Mesenchymal stem cell (in vitro differentiated cells and primary cell): ENCODE measurements around the gene MVB12B.

ENCODE experiments used
- DNase-seq: peaks from one replicate; pipeline ENCODE4 v3.0.0-alpha.2; 2013
- H2AFZ ChIP-seq: one replicate; pipeline ENCODE4 v1.6.1; 2013; ENCODE audit warnings: low read depth, mild to moderate bottlenecking, control low read depth, inconsistent platforms, low read length, moderate library complexity
- H2AK5ac ChIP-seq: 2 replicates; pipeline ENCODE4 v1.6.1; 2013; ENCODE audit warnings: low read length, moderate library complexity, mild to moderate bottlenecking, inconsistent platforms; ENCODE audit not compliant: severe bottlenecking
- H2BK120ac ChIP-seq: one replicate; pipeline ENCODE4 v1.6.1; 2013; ENCODE audit warnings: low read depth, mild to moderate bottlenecking, inconsistent platforms, low read length, moderate library complexity
- H2BK12ac ChIP-seq, 2 experiments: one replicate each; pipeline ENCODE4 v1.6.1; 2013; ENCODE audit warnings: inconsistent platforms in 2 of 2, low read length in 2 of 2, mild to moderate bottlenecking in 2 of 2, moderate library complexity in 2 of 2, control low read depth in 1 of 2
- H2BK15ac ChIP-seq: one replicate; pipeline ENCODE4 v1.6.1; 2013; ENCODE audit warnings: mild to moderate bottlenecking, low read depth, inconsistent platforms; ENCODE audit not compliant: poor library complexity, severe bottlenecking
- H2BK5ac ChIP-seq: 2 replicates; pipeline ENCODE4 v1.6.1; 2013; ENCODE audit warnings: low read depth, mild to moderate bottlenecking, low read length, control low read depth, inconsistent platforms; ENCODE audit not compliant: poor library complexity, severe bottlenecking
- H3K14ac ChIP-seq, 2 experiments: one replicate each; pipeline ENCODE4 v1.6.1; 2013; ENCODE audit warnings: inconsistent platforms in 2 of 2, low read length in 2 of 2, control low read depth in 1 of 2, mild to moderate bottlenecking in 1 of 2, moderate library complexity in 1 of 2
- H3K18ac ChIP-seq, 2 experiments: one replicate each; pipeline ENCODE4 v1.6.1; 2013; ENCODE audit warnings: inconsistent platforms in 2 of 2, low read length in 2 of 2, control low read depth in 1 of 2, low read depth in 1 of 2, mild to moderate bottlenecking in 1 of 2
- H3K23ac ChIP-seq, 2 experiments: one replicate each; pipeline ENCODE4 v1.6.1; 2013; ENCODE audit warnings: inconsistent platforms in 2 of 2, low read length in 2 of 2, mild to moderate bottlenecking in 2 of 2, moderate library complexity in 2 of 2, control low read depth in 1 of 2
- H3K27ac ChIP-seq: 2 replicates; pipeline ENCODE4 v1.5.1; 2013; ENCODE audit warnings: mild to moderate bottlenecking, moderate library complexity, low read length, control low read depth, inconsistent platforms; ENCODE audit not compliant: poor library complexity, severe bottlenecking
- H3K27me3 ChIP-seq, 2 experiments: 2 replicates each; pipeline versions ENCODE4 v1.6.1 to v1.7.0; 2013; ENCODE audit warnings: low read length in 2 of 2, mild to moderate bottlenecking in 2 of 2, moderate library complexity in 2 of 2, control low read depth in 1 of 2, inconsistent platforms in 1 of 2; ENCODE audit not compliant: control insufficient read depth in 1 of 2, insufficient read depth in 1 of 2
- H3K36me3 ChIP-seq, 2 experiments: 2 replicates each; pipeline versions ENCODE4 v1.6.1 to v1.7.0; 2013; ENCODE audit warnings: low read length in 2 of 2, control low read depth in 1 of 2, inconsistent platforms in 1 of 2, low read depth in 1 of 2, mild to moderate bottlenecking in 1 of 2; ENCODE audit not compliant: insufficient read depth in 2 of 2, control insufficient read depth in 1 of 2
- H3K4ac ChIP-seq, 2 experiments: one replicate each; pipeline ENCODE4 v1.6.1; 2013; ENCODE audit warnings: inconsistent platforms in 2 of 2, low read length in 2 of 2, mild to moderate bottlenecking in 2 of 2, moderate library complexity in 2 of 2, control low read depth in 1 of 2, low read depth in 1 of 2
- H3K4me1 ChIP-seq: 2 replicates; pipeline ENCODE4 v1.6.1; 2013; ENCODE audit warnings: low read depth, low read length, control low read depth; ENCODE audit not compliant: control insufficient read depth, insufficient read depth
- H3K4me2 ChIP-seq: 2 replicates; pipeline ENCODE4 v1.6.1; 2013; ENCODE audit warnings: low read length, mild to moderate bottlenecking, inconsistent platforms; ENCODE audit not compliant: poor library complexity, severe bottlenecking
- H3K4me3 ChIP-seq, 2 experiments: 2 replicates each; pipeline versions ENCODE4 v1.5.1 to v1.7.0; 2013; ENCODE audit warnings: low read length in 2 of 2, mild to moderate bottlenecking in 2 of 2, control low read depth in 1 of 2, low read depth in 1 of 2; ENCODE audit not compliant: insufficient read depth in 1 of 2
- H3K79me1 ChIP-seq: replicated peaks from 2 replicates; pipeline ENCODE4 v1.6.1; 2013; ENCODE audit warnings: mild to moderate bottlenecking, control low read depth, low read length, inconsistent platforms; ENCODE audit not compliant: poor library complexity, severe bottlenecking
- H3K9ac ChIP-seq: 2 replicates; pipeline ENCODE4 v1.7.0; 2013; ENCODE audit warnings: mild to moderate bottlenecking, low read length, moderate library complexity
- H3K9me3 ChIP-seq: 2 replicates; pipeline ENCODE4 v1.7.0; 2013; ENCODE audit warnings: mild to moderate bottlenecking, low read length; ENCODE audit not compliant: control insufficient read depth
- H4K8ac ChIP-seq: one replicate; pipeline ENCODE4 v1.6.1; 2013; ENCODE audit warnings: inconsistent platforms, mild to moderate bottlenecking, low read length, moderate library complexity
- H4K91ac ChIP-seq: one replicate; pipeline ENCODE4 v1.6.1; 2013; ENCODE audit warnings: mild to moderate bottlenecking, low read length, inconsistent platforms
- WGBS: methylation state at CpG from one replicate; pipeline ENCODE4 v1.1.7; 2013; ENCODE audit warnings: mixed read lengths; 5-methylcytosine and 5-hydroxymethylcytosine counted together

The MVB12B gene

GRCh38 chr9:126296687-126297086 is 29.9 kb upstream of the MVB12B start:
- H2BK12ac ChIP-seq = no peak overlapping the region
- DNase-seq = no peak
- no peak overlapping the region for H4K91ac ChIP-seq
- no peak overlapping the region for H3K4me2 ChIP-seq
- no peak overlapping the region for H3K23ac ChIP-seq
- H3K36me3 ChIP-seq = no peaks in the 10 kb centered on the region
- H2BK120ac ChIP-seq = no peak overlapping the region
- H3K18ac ChIP-seq = no peak overlapping the region
- H3K4me1 ChIP-seq = no peaks in the 10 kb centered on the region
- H3K27ac ChIP-seq = no peak overlapping the region
- WGBS = 89% methylated on average over 5 of the region's 6 CpGs
- H3K79me1 ChIP-seq = no peaks in the 10 kb centered on the region
- no peak overlapping the region for H3K4me3 ChIP-seq
- no peak overlapping the region for H2BK5ac ChIP-seq
- H3K14ac ChIP-seq = no peak overlapping the region
- H2AFZ ChIP-seq = no peak overlapping the region
- no peak overlapping the region for H4K8ac ChIP-seq
- peaks cover 18 to 74% of the 10 kb centered on the region in 2 experiments for H3K27me3 ChIP-seq
- H2AK5ac ChIP-seq = no peak overlapping the region
- no peak overlapping the region for H3K4ac ChIP-seq
- no peak overlapping the region for H3K9ac ChIP-seq
- no peaks in the 10 kb centered on the region for H3K9me3 ChIP-seq
- no peak overlapping the region for H2BK15ac ChIP-seq

DNA sequence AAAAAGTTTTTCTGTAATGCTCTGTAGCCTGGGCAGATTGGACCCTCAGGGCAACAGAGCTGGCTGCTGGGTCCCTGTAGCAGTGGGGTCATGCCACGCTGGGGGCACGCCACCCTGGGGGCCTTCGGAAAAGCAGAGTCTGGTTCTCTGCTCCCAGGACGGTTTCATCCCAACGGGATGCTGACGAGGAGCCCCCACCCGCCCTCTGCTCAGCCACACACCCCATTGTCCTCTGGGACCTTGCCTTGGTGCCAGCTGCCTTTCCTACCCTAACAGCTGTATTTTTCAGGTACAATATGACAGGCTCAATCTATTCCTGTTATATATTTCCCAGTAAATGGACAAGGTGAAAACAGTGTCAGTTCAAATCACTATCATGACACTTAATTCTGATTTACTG is 29.0 kb upstream of the MVB12B start:
- Histone ChIP-seq H2BK5ac (no peak overlapping the region), H3K18ac (no peak overlapping the region), H3K9ac (no peak overlapping the region), H2BK12ac (no peak overlapping the region), H2BK15ac (no peak overlapping the region), H4K91ac (no peak overlapping the region), H3K4me3 (no peak overlapping the region), H3K9me3 (no peaks in the 10 kb centered on the region), H3K4me2 (no peak overlapping the region), H3K79me1 (no peaks in the 10 kb centered on the region), H3K23ac (no peak overlapping the region), H3K27ac (no peak overlapping the region), H3K14ac (no peak overlapping the region), H3K4ac (no peak overlapping the region), H2BK120ac (no peak overlapping the region), H2AK5ac (no peak overlapping the region), H4K8ac (no peak overlapping the region), H3K27me3 (peaks cover 18 to 66% of the 10 kb centered on the region in 2 experiments), H2AFZ (no peak overlapping the region), H3K36me3 (no peaks in the 10 kb centered on the region), H3K4me1 (no peaks in the 10 kb centered on the region)
- WGBS = 74% methylated on average over 7 of the region's 7 CpGs
- DNase-seq = no peak

DNA sequence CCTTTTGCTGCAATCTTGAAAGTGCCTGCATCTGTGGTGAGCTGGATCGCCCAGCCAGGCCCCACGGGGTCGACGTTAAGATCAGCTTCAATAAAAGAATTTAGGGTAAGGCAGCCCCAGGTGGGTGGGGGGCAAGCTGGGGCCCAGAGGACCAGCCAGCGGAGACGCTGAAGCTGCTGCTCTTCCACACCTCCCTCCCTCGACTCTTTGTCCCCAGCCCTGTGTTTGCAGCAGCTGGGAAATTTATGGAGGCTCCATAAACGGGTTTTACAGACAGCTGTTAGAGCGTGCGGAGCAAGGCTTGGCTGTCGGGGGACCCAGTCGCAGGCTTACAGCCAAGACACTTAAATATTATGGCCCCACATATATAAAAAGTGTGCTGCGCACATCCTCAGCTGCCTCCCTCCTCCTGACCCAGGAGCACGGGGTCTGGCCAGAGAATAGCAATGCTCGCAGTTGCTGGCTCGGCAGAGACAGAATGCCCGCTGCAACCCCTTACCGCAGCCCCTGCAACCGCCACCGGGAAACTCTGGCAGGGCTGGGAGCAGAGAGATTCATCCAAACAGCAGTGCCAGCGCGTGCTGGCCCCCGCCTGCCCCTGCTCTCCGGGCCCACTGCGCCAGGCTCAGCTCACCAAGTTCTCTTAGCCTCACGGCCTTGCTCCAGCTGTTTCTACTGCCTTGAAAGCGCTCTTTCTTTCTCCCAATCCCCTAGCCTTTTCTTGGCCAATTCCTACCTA is 28.4 kb upstream of the MVB12B start:
- WGBS = 42% methylated on average over 25 of the region's 27 CpGs
- Histone ChIP-seq H3K23ac (no peak overlapping the region), H4K8ac (no peak overlapping the region), H3K4me2 (no peak overlapping the region), H3K14ac (no peak overlapping the region), H2BK120ac (no peak overlapping the region), H3K36me3 (no peaks in the 10 kb centered on the region), H2BK15ac (no peak overlapping the region), H3K9me3 (no peaks in the 10 kb centered on the region), H3K18ac (no peak overlapping the region), H3K79me1 (no peaks in the 10 kb centered on the region), H3K4me3 (no peak overlapping the region), H3K9ac (no peak overlapping the region), H3K27ac (no peak overlapping the region), H3K4ac (no peak overlapping the region), H2AFZ (no peak overlapping the region), H2AK5ac (no peak overlapping the region), H3K4me1 (no peaks in the 10 kb centered on the region), H4K91ac (no peak overlapping the region), H2BK12ac (no peak overlapping the region), H2BK5ac (no peak overlapping the region), H3K27me3 (peaks cover 18 to 61% of the 10 kb centered on the region in 2 experiments)
- DNase-seq = no peak

DNA sequence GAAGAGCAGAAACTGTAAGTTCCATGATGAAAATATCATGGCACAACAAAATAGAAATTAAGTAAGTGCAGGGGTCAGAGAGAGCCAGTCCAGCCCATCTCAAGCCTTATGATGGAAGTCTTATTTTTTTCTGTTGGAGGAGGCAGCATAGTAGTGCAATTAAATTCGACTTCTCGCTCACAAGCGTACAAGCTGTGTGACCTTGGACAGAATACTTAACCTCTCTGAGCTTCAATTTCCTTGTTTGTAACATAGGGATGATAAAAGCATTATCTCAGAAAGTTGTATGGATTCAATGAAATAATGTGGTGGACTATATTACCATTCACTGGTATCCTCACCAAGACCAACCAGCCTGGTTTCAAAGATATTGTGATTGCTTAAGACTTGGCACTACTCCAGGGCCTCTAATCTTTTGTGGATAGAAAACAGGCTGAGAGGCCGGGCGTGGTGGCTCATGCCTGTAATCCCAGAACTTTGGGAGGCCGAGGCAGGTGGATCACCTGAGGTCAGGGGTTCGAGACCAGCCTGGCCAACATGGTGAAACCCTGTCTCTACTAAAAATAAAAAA is 26.8 kb upstream of the MVB12B start:
- Histone ChIP-seq H3K9me3 (no peaks in the 10 kb centered on the region), H2BK120ac (no peak overlapping the region), H3K4ac (no peak overlapping the region), H3K4me3 (no peak overlapping the region), H3K23ac (no peak overlapping the region), H3K4me1 (no peaks in the 10 kb centered on the region), H3K27me3 (peaks cover 25 to 52% of the 10 kb centered on the region in 2 experiments), H4K8ac (no peak overlapping the region), H4K91ac (no peak overlapping the region), H2AFZ (no peak overlapping the region), H3K36me3 (no peaks in the 10 kb centered on the region), H3K14ac (no peak overlapping the region), H3K18ac (no peak overlapping the region), H2BK15ac (no peak overlapping the region), H2BK12ac (no peak overlapping the region), H3K27ac (no peak overlapping the region), H3K79me1 (no peaks in the 10 kb centered on the region), H2AK5ac (no peak overlapping the region), H3K9ac (no peak overlapping the region), H2BK5ac (no peak overlapping the region), H3K4me2 (no peak overlapping the region)
- DNase-seq = no peak
- WGBS = 92% methylated on average over 7 of the region's 7 CpGs
